Stomach (tissue), 4 donors: ENCODE data around the gene PCDHGB2.

Experiments
- EP300 ChIP-seq: sonication (generic); formaldehyde crosslinking; IDR thresholded peaks from one replicate; pipeline ENCODE4 v1.6.1; 2017; ENCODE audit warnings: antibody characterized with exemption
- POLR2A ChIP-seq, 4 donors: fragments of 450-650 bp; IDR thresholded peaks; one replicate each; pipeline ENCODE4 v1.6.1; 2016; ENCODE audit warnings: antibody characterized with exemption in 4 of 4, control low read depth in 2 of 4, mild to moderate bottlenecking in 1 of 4, moderate library complexity in 1 of 4

GRCh38 chr5:141330299-141331080, 29.3 kb upstream of the PCDHGB2 start, which contains the start of gene PCDHGA1:
- TF ChIP-seq POLR2A (IDR thresholded peaks at IDR 0.05) (no peak), EP300 (no peak)
